GM12873 (cell line): ENCODE data around the gene GPR135.

ENCODE experiments used
- TF ChIP-seq, protein P1 (sequence below): IDR thresholded peaks from 2 replicates; pipeline ENCODE4 v1.5.1; 2012; ENCODE audit warnings: low read depth, mild to moderate bottlenecking, moderate library complexity, low read length, control low read depth; ENCODE audit not compliant: insufficient read depth; ENCODE audit errors: missing control alignments

The GPR135 gene

DNA sequence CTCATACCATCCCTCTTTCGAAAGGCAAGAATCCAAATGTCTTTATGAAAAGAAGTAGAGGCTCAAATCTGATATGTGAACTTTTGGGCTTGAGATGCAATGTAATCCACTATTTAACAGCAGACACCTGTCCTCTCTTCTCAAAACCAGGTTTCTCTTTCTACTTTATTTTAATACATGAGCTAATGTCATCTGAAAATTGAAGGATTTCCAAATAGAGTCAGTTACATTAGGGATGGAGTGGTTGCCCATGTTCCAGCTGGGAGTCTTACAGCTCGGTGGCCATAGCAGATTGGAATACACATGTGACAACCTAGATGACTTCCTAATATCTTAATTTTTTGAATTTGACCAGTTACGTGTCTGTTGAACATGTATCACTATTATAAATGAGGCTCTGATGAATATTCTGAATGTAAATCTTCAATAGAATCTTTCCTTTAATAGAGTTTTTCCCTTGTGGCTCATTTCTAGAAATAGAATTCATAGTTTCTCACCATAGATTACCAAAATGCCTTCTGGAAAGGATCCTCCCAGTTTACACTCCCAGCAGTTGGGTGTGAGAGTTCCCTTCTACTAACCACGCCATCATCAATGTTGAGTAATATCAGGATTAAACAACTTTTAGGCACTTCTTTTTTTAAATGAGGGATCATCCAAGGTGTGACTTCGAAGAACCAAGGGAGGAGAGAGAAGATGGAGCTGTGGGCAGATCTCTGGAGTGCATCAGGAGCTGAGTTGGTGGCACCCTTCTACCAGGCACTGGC is 49.2 kb downstream of the GPR135 start:
- TF ChIP-seq, protein P1, sequence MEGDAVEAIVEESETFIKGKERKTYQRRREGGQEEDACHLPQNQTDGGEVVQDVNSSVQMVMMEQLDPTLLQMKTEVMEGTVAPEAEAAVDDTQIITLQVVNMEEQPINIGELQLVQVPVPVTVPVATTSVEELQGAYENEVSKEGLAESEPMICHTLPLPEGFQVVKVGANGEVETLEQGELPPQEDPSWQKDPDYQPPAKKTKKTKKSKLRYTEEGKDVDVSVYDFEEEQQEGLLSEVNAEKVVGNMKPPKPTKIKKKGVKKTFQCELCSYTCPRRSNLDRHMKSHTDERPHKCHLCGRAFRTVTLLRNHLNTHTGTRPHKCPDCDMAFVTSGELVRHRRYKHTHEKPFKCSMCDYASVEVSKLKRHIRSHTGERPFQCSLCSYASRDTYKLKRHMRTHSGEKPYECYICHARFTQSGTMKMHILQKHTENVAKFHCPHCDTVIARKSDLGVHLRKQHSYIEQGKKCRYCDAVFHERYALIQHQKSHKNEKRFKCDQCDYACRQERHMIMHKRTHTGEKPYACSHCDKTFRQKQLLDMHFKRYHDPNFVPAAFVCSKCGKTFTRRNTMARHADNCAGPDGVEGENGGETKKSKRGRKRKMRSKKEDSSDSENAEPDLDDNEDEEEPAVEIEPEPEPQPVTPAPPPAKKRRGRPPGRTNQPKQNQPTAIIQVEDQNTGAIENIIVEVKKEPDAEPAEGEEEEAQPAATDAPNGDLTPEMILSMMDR: no peak
